ENCODE results near the gene PDK2.

PDK2 gene

GRCh38 chr17:50114401-50114800 lies 19.2 kb downstream of the PDK2 start:
- H3K9ac ChIP-seq (ENCODE audit: low read length): no peak overlapping the region
- H3K4me3 ChIP-seq (ENCODE audit: insufficient read depth, low read length, poor library complexity, severe bottlenecking): no peak overlapping the region
- H4K20me1 ChIP-seq (ENCODE audit: low read depth, low read length): no peaks in the 10 kb centered on the region
- H3K4me2 ChIP-seq (ENCODE audit: low read depth, low read length, poor library complexity, severe bottlenecking): no peak overlapping the region
- H3F3A ChIP-seq (ENCODE audit: insufficient read depth): no peaks in the 10 kb centered on the region
- no peaks in the 10 kb centered on the region for H3K79me2 ChIP-seq (ENCODE audit: insufficient read depth, low read length)
- no peak for TF ChIP-seq EZH2phosphoT487 (conservative IDR thresholded peaks at IDR 0.05; ENCODE audit: low read length)
- TF ChIP-seq, protein P1, sequence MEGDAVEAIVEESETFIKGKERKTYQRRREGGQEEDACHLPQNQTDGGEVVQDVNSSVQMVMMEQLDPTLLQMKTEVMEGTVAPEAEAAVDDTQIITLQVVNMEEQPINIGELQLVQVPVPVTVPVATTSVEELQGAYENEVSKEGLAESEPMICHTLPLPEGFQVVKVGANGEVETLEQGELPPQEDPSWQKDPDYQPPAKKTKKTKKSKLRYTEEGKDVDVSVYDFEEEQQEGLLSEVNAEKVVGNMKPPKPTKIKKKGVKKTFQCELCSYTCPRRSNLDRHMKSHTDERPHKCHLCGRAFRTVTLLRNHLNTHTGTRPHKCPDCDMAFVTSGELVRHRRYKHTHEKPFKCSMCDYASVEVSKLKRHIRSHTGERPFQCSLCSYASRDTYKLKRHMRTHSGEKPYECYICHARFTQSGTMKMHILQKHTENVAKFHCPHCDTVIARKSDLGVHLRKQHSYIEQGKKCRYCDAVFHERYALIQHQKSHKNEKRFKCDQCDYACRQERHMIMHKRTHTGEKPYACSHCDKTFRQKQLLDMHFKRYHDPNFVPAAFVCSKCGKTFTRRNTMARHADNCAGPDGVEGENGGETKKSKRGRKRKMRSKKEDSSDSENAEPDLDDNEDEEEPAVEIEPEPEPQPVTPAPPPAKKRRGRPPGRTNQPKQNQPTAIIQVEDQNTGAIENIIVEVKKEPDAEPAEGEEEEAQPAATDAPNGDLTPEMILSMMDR (IDR thresholded peaks at IDR 0.05; ENCODE audit: insufficient read depth, low read length, poor library complexity, severe bottlenecking): no peak
- H3K9me2 ChIP-seq (replicated peaks; ENCODE audit: insufficient read depth, low read length): no peaks in the 10 kb centered on the region
- no peaks in the 10 kb centered on the region for H3K27me3 ChIP-seq (ENCODE audit: low read length)
- H3K27ac ChIP-seq (ENCODE audit: low read depth, low read length): no peak overlapping the region
- H2AFZ ChIP-seq (ENCODE audit: low read depth, low read length, severe bottlenecking): no peak overlapping the region
- no peaks in the 10 kb centered on the region for H3K9me3 ChIP-seq (ENCODE audit: insufficient read depth, low read length)
- no peaks in the 10 kb centered on the region for H3K36me3 ChIP-seq (ENCODE audit: low read length)

DNA sequence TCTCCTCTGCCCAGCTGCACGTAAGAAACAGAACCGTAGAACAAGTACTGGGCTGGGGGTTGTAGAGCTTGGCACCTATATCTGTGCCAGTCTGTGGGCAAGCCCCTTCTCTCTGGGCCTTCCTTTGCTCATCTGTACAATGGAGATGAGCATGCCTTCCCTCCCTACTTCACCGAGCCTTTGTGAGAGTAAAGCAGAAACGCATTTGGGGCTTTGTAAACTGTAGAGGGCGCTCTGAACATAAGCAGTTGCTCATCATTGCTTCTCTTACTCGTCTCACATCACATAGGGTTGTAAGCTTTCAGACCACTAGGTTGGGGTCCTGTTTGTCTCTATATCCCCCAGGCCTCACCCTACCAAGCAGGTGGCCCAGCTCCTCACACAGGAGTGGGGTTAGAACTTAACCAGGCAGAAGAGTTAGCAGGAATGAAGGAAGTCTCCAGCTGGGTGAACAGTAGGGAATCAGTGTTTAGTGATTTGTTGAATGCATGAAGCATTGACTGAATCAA lies 19.8 kb downstream of the PDK2 start:
- H3K9ac ChIP-seq (ENCODE audit: low read length): no peak overlapping the region
- H2AFZ ChIP-seq (ENCODE audit: low read depth, low read length, severe bottlenecking): no peak overlapping the region
- H3K9me3 ChIP-seq (ENCODE audit: insufficient read depth, low read length): no peaks in the 10 kb centered on the region
- H3K79me2 ChIP-seq (ENCODE audit: insufficient read depth, low read length): no peaks in the 10 kb centered on the region
- no peaks in the 10 kb centered on the region for H4K20me1 ChIP-seq (ENCODE audit: low read depth, low read length)
- H3K36me3 ChIP-seq (ENCODE audit: low read length): no peaks in the 10 kb centered on the region
- H3F3A ChIP-seq (ENCODE audit: insufficient read depth): no peaks in the 10 kb centered on the region
- H3K4me2 ChIP-seq (ENCODE audit: low read depth, low read length, poor library complexity, severe bottlenecking): no peak overlapping the region
- no peaks in the 10 kb centered on the region for H3K9me2 ChIP-seq (replicated peaks; ENCODE audit: insufficient read depth, low read length)
- TF ChIP-seq, protein P1 (IDR thresholded peaks at IDR 0.05; ENCODE audit: insufficient read depth, low read length, poor library complexity, severe bottlenecking): peak; percentile 69
- TF ChIP-seq EZH2phosphoT487 (conservative IDR thresholded peaks at IDR 0.05; ENCODE audit: low read length): no peak
- no peak overlapping the region for H3K27ac ChIP-seq (ENCODE audit: low read depth, low read length)
- H3K27me3 ChIP-seq (ENCODE audit: low read length): no peaks in the 10 kb centered on the region
- H3K4me3 ChIP-seq (ENCODE audit: insufficient read depth, low read length, poor library complexity, severe bottlenecking): no peak overlapping the region

DNA sequence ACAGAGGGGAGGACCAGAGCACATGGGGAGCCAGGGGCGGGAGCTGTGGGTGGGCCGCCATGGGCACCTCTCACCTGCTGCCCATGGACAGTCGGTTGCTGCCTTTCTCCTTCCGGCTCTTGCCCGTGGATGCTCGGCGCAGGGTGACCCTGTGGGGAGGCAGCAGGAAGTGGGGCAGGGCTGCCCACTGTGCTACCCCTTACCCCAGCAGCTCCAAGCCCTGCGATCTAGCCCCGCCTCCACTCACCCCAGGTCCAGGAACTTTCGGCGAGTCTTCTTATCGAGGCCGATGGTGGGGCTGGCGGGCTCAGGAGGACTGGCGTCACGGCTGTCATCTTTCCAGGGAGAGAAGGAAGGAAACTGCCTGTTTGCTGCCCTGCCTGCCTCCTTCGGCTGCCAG lies 20.6 kb downstream of the PDK2 start:
- Histone ChIP-seq H3K36me3 (ENCODE audit: low read length) (no peaks in the 10 kb centered on the region), H2AFZ (ENCODE audit: low read depth, low read length, severe bottlenecking) (no peak overlapping the region), H3F3A (ENCODE audit: insufficient read depth) (no peaks in the 10 kb centered on the region), H4K20me1 (ENCODE audit: low read depth, low read length) (no peaks in the 10 kb centered on the region), H3K9me2 (replicated peaks; ENCODE audit: insufficient read depth, low read length) (no peaks in the 10 kb centered on the region), H3K4me2 (ENCODE audit: low read depth, low read length, poor library complexity, severe bottlenecking) (no peak overlapping the region), H3K9me3 (ENCODE audit: insufficient read depth, low read length) (no peaks in the 10 kb centered on the region), H3K9ac (ENCODE audit: low read length) (no peak overlapping the region), H3K79me2 (ENCODE audit: insufficient read depth, low read length) (no peaks in the 10 kb centered on the region), H3K27ac (ENCODE audit: low read depth, low read length) (no peak overlapping the region), H3K4me3 (ENCODE audit: insufficient read depth, low read length, poor library complexity, severe bottlenecking) (no peak overlapping the region), H3K27me3 (ENCODE audit: low read length) (no peaks in the 10 kb centered on the region)
- TF ChIP-seq EZH2phosphoT487 (conservative IDR thresholded peaks at IDR 0.05; ENCODE audit: low read length): no peak
- TF ChIP-seq, protein P1 (IDR thresholded peaks at IDR 0.05; ENCODE audit: insufficient read depth, low read length, poor library complexity, severe bottlenecking): no peak
